CD4-positive, alpha-beta T cell treated with Interleukin-10 for 1 hour (primary cell): Measurements from ENCODE around the gene NEURL1B.
"Not testable (repeated sequence)": the region's sequence is repeated elsewhere in the genome, so short reads cannot be mapped to it uniquely, and the experiment has no call there.

ENCODE experiments used
- DNase-seq: peaks from one replicate; pipeline ENCODE4 v3.0.0-alpha.2; 2020

Gene NEURL1B

GRCh38 chr5:172700365-172701290, 59.6 kb downstream of the NEURL1B start:
- no peak for DNase-seq

GRCh38 chr5:172701291-172701656, 60.2 kb downstream of the NEURL1B start:
- DNase-seq: no peak

DNA sequence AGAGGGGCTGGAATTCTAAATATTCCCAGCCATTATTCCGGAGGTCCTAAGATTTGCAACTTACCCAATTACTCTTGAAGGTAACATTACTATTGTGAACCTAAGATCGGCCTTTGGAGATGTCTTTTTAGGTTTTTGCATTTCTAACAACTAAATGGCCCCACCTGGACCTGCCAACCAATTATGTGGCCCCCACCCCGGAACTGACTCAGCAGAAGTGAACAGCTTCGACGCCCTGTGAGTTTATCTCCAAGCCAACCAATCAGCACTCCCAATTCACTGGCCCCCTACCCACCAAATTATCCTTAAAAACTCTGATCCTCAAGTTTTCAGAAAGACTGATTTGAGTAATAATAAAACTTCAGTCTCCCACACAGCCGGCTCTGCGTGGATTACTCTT, 62.9 kb downstream of the NEURL1B start:
- DNase-seq: no peak

DNA sequence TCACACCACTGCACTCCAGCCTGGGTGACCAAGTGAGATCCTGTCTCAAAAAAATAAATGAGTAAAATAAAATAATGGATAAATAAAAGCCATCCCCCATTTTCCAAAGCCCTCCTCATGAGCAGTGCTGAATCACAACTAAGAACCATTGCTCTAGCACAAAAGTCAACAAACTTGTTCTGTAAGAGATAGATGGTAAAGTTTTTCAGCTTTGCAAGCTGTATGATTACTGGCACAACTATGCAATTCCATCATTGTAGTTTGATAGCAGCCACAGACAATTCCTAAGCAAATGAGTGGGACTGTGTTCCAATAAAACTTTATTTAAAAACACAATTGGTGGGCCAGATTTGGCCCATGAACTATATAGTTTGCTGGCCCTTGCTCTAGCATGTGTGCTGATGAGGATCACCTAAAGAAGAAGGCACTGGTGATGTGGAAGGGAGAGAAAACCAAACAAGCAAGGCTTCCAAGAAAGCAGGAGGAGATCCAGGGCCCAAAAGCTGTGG, 64.6 kb downstream of the NEURL1B start:
- DNase-seq: no peak

GRCh38 chr5:172706796-172707195, 65.7 kb downstream of the NEURL1B start:
- DNase-seq: no peak

- no peak for DNase-seq
Measured at GRCh38 chr5:172707285-172708182, 66.5 kb downstream of the NEURL1B start.

DNA sequence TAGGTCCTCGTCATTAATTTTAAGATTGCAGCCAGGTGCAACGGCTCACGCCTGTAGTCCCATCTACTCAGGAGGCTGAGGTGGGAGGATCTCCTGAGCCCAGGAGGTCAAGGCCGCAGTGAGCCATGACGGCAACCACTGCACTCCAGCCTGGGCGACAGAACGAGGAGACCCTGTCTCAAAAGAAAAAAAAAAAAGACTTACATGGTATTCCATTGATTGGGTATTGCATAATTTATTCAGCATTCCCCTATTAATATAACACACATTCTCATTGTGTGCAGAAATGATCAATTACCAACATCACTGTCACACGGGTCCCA, 67.1 kb downstream of the NEURL1B start:
- no peak for DNase-seq

DNA sequence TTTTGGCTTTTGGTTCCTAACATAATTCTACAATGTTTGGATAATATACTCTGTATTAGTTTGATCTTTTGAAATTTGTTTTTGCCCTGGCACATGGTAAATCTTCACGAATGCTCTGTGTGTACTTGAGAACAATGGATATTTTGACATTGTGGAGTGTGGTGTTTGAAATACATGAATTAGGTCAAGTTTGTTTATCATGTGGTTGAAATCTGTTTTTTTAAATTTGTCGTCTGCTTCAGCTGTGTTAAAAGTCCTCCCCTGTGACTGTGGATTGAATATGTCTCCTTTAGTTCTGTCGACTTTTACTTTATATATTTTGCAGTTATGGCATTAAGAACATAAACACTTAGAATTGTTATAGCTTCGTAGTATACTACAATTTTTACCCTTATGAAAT, 69.6 kb downstream of the NEURL1B start:
- no peak for DNase-seq

GRCh38 chr5:172711321-172711861, 70.3 kb downstream of the NEURL1B start:
- not testable (repeated sequence) for DNase-seq

DNA sequence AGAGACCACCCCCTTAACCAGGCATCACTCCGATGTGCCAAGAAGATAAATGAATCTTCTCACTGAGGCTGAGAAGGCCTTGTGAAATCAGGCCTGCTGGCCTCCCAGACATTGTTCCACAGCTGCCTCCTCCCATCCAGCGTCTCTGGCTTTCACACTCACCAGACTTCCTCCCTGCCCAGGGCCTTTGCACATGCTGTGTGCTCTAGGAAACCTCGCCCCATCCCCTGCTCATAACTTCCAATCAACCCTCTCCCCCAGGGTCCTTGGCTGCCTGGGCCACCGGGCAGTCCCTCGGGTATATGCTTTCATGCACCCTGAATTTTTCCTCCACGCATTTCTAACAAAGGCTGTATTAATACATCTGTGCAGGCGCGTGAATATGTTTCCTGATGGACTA, 71.5 kb downstream of the NEURL1B start:
- no peak for DNase-seq

DNA sequence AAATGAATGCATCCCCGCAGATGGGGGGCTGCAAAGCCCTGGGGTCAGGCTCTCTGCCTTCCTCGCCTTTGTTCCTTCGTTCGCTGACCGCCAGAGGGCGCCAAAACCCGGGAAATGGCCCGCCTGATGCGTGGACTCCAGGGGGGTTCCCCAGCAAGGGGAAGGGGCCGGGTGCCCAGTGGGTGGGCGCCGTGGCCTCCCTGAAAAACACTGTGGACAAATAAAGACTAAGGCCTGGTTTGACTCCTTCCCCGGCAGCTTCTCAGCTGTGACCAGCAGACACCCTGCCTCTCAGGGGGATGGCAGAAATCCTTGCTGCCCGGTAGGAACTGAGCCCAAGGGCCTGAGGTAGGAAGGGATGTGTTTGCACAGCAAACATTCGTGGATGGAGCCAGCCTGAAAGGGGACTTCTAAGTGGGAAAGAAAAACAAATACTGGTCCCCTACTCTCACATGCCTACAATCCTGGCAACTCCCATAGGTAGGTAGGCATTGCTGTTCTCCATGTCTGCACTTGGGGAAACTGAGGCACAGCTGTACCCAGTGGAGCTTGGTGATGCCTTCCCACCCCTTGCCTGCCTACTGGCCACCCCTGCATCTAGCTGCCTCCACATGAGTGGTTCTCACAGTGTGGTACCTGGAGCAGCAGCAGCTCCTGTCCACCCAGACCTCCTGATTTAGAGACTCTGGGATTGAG, 72.2 kb downstream of the NEURL1B start:
- peak; percentile 76 for DNase-seq

DNA sequence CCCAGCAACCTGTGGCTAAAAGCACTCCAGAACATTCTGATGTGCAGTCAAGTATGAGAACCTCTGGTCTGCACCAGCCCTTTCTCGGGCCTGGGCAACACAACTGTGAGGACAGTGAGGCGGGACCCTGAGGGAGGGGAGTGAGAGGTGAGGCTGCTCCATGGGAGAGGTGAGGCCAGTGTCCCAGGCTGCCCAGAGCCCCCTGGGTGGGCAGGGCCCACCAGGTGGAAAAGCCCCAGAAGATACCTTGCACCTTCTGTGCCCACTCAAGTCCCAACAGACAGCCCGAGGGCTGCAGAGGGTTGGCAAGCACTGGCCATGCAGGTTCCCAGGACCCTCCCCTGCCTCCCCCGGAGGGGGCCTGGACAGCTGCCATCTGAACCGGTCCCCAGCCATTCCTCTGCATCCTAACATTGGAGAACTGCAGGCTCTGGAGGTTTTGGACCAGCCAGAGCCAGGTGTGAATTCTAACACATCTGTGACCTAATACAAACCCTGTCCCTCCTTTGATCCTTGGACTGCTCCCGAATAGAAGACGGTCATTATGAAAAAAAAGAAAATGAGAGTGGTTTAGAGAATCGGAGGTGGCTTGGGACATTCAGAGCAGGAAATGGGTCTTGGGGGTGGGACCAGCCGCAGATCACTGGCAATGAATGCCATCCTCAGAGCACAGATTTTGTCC, 72.9 kb downstream of the NEURL1B start:
- no peak for DNase-seq

DNA sequence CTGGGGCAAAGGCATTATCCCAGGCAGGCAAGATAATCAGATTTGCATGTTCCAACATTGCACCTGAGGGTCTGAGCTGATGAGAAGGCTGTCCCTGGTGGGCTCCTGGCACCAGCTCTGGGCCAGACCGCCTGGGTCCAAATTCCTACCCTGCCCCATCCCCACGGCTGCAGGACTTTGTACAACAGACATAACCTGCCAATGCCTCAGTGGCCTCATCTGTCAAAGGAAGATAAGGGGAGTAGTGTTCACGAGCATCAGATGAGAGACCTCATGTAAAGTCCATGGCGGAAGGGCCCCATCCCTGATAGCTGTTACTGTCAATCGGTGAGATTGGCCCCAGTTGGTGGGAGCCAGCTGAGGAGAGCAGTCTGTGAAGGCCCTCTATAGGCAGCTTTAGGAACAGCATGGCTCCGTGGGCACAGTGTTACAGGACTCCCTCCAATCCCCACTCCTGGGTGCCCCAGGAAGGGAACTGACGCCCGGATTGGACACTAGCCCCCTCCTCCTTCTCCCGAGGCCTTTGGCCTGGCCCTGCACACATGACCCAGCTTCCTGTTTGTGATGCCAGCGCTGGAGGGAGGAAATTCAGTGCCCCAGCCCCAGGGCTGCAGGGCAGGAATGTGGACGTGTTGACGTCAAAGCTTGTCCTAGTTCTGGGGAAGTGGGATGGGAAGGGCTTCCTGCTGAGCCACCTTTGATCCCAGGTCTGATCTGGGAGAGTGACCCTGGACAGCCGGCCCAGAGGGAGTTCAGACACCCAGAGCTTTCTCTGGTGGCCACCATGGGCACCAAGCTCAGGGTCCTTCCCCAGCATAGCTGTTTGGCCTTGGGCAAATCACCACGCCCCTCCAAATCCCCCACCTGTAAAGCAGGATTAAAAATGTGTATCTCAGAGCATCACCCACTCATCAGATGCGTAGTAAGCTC, 73.7 kb downstream of the NEURL1B start:
- DNase-seq: peak; percentile 75

- no peak for DNase-seq
Measured at GRCh38 chr5:172715421-172715780, 74.3 kb downstream of the NEURL1B start.

DNA sequence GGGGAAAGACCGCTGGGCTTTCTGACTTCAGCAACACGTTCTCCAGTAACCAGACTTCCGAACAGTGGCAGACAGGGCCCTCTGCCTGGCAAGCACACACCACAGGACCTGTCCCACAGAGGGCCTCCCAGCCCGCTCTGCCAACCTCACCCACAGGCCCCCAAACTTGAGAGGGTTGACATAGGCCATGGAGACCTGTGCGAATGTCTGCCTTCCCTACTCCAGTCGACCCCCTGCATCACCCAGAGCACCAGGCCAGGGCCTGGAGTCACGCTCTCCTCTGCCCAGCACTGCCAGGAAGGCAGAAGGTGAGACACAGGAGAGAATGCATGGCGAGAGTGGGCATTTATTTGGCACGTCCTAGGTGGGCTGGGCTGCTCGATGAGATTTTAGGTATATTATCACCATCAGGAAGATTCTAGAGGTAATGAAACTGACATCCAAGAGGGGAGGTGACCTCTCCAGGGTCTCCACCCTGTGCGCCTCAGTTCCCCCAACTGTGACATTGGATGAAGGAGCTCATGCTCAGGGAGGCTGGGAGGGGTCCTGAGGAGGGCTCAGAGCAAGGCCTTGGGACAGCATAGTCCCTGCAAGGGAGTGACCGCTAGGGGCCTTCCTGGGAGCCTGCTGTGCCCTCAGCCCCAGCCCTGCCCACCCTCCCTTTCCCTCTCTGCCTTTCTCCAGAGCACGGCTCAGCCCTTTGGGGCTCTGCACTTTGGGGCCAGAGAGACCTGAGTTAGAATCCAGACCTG, 75.0 kb downstream of the NEURL1B start:
- DNase-seq: no peak

- DNase-seq: peak; percentile 86
Measured at GRCh38 chr5:172716796-172717313, 75.8 kb downstream of the NEURL1B start.

- DNase-seq: no peak
Measured at GRCh38 chr5:172717481-172718195, 76.6 kb downstream of the NEURL1B start.

GRCh38 chr5:172718527-172719114, 77.6 kb downstream of the NEURL1B start:
- DNase-seq: no peak

GRCh38 chr5:172719211-172719610, 78.1 kb downstream of the NEURL1B start:
- no peak for DNase-seq
